IMR-90 (cell line): Measurements from ENCODE around the gene CDHR2. TPM values are rescaled to one million over a fixed set of nuclear protein-coding genes. Genes with fewer than 3 reads are reported as not detected.

Source experiments
- ATAC-seq: fragments of 200-7000 bp; cut with Tn5 transposase; 2 replicates; pipeline ENCODE4 v1.9.1; 2020; ENCODE audit warnings: low read depth, mild to moderate bottlenecking, moderate library complexity
- BruUV-seq: library from RNA; stranded (reverse); fragments of 400-500 nt; replicated peaks from 2 replicates; lab custom pipeline; 2021; lab: Mats Ljungman, UMichigan
- CTCF ChIA-PET: fragments of 300-600 bp; formaldehyde crosslinking; extraction: SDS; loops from one replicate; lab custom pipeline; 2021; ENCODE audit warnings: antibody characterized with exemption; lab: Yijun Ruan, JAX
- POLR2A ChIA-PET: fragments of 300-600 bp; sonication (Branson Sonifier 250); formaldehyde crosslinking; loops from one replicate; lab custom pipeline; 2022; ENCODE audit warnings: antibody characterized with exemption; ENCODE audit not compliant: unreplicated experiment; lab: Charles Lee
- DNase-seq: peaks from one replicate; pipeline ENCODE4 v3.0.0; 2013
- H2AFZ ChIP-seq: replicated peaks from 2 replicates; pipeline ENCODE3; 2013; ENCODE audit warnings: low read length, mild to moderate bottlenecking; ENCODE audit not compliant: poor library complexity
- H2AK5ac ChIP-seq: 2 replicates; pipeline ENCODE4 v1.6.1; 2013; ENCODE audit warnings: low read depth, low read length, inconsistent platforms
- H2AK9ac ChIP-seq: replicated peaks from 2 replicates; pipeline ENCODE3; 2013; ENCODE audit warnings: mild to moderate bottlenecking, low read depth, low read length, moderate library complexity; ENCODE audit not compliant: poor library complexity
- H2BK120ac ChIP-seq: 2 replicates; pipeline ENCODE4 v1.6.1; 2013; ENCODE audit warnings: low read depth, low read length, inconsistent platforms
- H2BK15ac ChIP-seq: 3 replicates; pipeline ENCODE4 v1.6.1; 2013; ENCODE audit warnings: low read depth, low read length, inconsistent platforms
- H2BK20ac ChIP-seq: 2 replicates; pipeline ENCODE4 v1.6.1; 2013; ENCODE audit warnings: low read depth, mild to moderate bottlenecking, inconsistent platforms, low read length, moderate library complexity
- H2BK5ac ChIP-seq: 2 replicates; pipeline ENCODE4 v1.6.1; 2013; ENCODE audit warnings: mild to moderate bottlenecking, low read depth, low read length, inconsistent platforms; ENCODE audit not compliant: poor library complexity, severe bottlenecking
- H3K14ac ChIP-seq: replicated peaks from 2 replicates; pipeline ENCODE4 v1.6.1; 2013; ENCODE audit warnings: low read depth, low read length, inconsistent platforms
- H3K18ac ChIP-seq: 2 replicates; pipeline ENCODE4 v1.6.1; 2013; ENCODE audit warnings: low read depth, low read length, control low read depth
- H3K23ac ChIP-seq: 2 replicates; pipeline ENCODE4 v1.6.1; 2013; ENCODE audit warnings: low read depth, low read length, inconsistent platforms
- H3K27ac ChIP-seq: 2 replicates; pipeline ENCODE4 v1.5.1; 2013; ENCODE audit warnings: mild to moderate bottlenecking, control low read depth, low read length; ENCODE audit not compliant: insufficient read depth
- H3K27me3 ChIP-seq: 2 replicates; pipeline ENCODE4 v1.6.1; 2013; ENCODE audit warnings: low read length; ENCODE audit not compliant: control insufficient read depth, insufficient read depth
- H3K36me3 ChIP-seq: 2 replicates; pipeline ENCODE4 v1.6.1; 2013; ENCODE audit warnings: low read length, mixed read lengths; ENCODE audit not compliant: control insufficient read depth, insufficient read depth
- H3K4ac ChIP-seq: 2 replicates; pipeline ENCODE4 v1.6.1; 2013; ENCODE audit warnings: low read depth, low read length, inconsistent platforms
- H3K4me1 ChIP-seq: 2 replicates; pipeline ENCODE4 v1.6.1; 2013; ENCODE audit warnings: low read length, mixed read lengths; ENCODE audit not compliant: control insufficient read depth, insufficient read depth
- H3K4me2 ChIP-seq: 2 replicates; pipeline ENCODE4 v1.6.1; 2013; ENCODE audit warnings: low read depth, mild to moderate bottlenecking, control low read depth, low read length, moderate library complexity
- H3K4me3 ChIP-seq: 2 replicates; pipeline ENCODE4 v1.5.1; 2013; ENCODE audit warnings: low read depth, mild to moderate bottlenecking, control low read depth, low read length, moderate library complexity; ENCODE audit not compliant: insufficient read depth
- H3K56ac ChIP-seq: 2 replicates; pipeline ENCODE4 v1.6.1; 2013; ENCODE audit warnings: low read length, inconsistent platforms; ENCODE audit not compliant: insufficient read depth; ENCODE audit errors: extremely low read depth
- H3K79me1 ChIP-seq, 2 experiments: 2 replicates each; pipeline ENCODE4 v1.6.1; 2013; ENCODE audit warnings: low read length in 2 of 2, inconsistent platforms in 1 of 2, low read depth in 1 of 2
- H3K9ac ChIP-seq: 2 replicates; pipeline ENCODE4 v1.6.1; 2013; ENCODE audit warnings: low read depth, low read length, control low read depth
- H3K9me1 ChIP-seq: 2 replicates; pipeline ENCODE4 v1.6.1; 2013; ENCODE audit warnings: low read length, inconsistent platforms; ENCODE audit not compliant: insufficient read depth
- H3K9me3 ChIP-seq: 2 replicates; pipeline ENCODE4 v1.6.1; 2013; ENCODE audit warnings: low read length; ENCODE audit not compliant: control insufficient read depth, insufficient read depth
- H4K20me1 ChIP-seq: 2 replicates; pipeline ENCODE4 v1.6.1; 2013; ENCODE audit warnings: low read length, inconsistent platforms; ENCODE audit not compliant: insufficient read depth
- H4K5ac ChIP-seq: 2 replicates; pipeline ENCODE4 v1.6.1; 2013; ENCODE audit warnings: mild to moderate bottlenecking, low read depth, low read length, control low read depth
- H4K8ac ChIP-seq, 2 experiments: 2 replicates each; pipeline ENCODE4 v1.6.1; 2013; ENCODE audit warnings: low read depth in 2 of 2, low read length in 2 of 2, control low read depth in 1 of 2, inconsistent platforms in 1 of 2
- H4K91ac ChIP-seq: 2 replicates; pipeline ENCODE4 v1.6.1; 2013; ENCODE audit warnings: low read depth, low read length, inconsistent platforms; ENCODE audit not compliant: insufficient read depth
- ELK1 ChIP-seq: fragments of 150-350 bp; IDR thresholded peaks from 2 replicates; pipeline ENCODE4 v1.6.1; 2016; ENCODE audit warnings: low read depth, mild to moderate bottlenecking, low read length, moderate library complexity, borderline replicate concordance
- MAFK ChIP-seq: IDR thresholded peaks from 2 replicates; pipeline ENCODE4 v1.6.1; 2012; ENCODE audit warnings: low read depth, low read length, improper control_type of control experiment
- MAZ ChIP-seq: IDR thresholded peaks from 2 replicates; pipeline ENCODE4 v1.6.1; 2012; ENCODE audit warnings: low read depth, mild to moderate bottlenecking, low read length, improper control_type of control experiment, moderate library complexity, borderline replicate concordance
- RAD21 ChIP-seq: IDR thresholded peaks from 2 replicates; pipeline ENCODE4 v1.6.1; 2012; ENCODE audit warnings: low read length, improper control_type of control experiment
- WGBS, 2 experiments: methylation state at CpG; one replicate each; pipeline versions ENCODE4 v1.1.5 to v1.1.7; 2013; ENCODE audit warnings: missing lambda C conversion rate in 2 of 2; ENCODE audit not compliant: insufficient read length in 1 of 2; ENCODE audit errors: extremely low coverage in 2 of 2; 5-methylcytosine and 5-hydroxymethylcytosine counted together
- dilution Hi-C: fragments of 300-500 bp; cut with HindIII; formaldehyde crosslinking; loops from one replicate; pipeline ENCODE4 v1.14.3; 2018; ENCODE audit warnings: low sequenced_read_pairs; ENCODE audit not compliant: unreplicated experiment
- in situ Hi-C: fragments of 300-500 bp; cut with MboI; formaldehyde crosslinking; loops from 3 replicates; pipeline ENCODE4 v1.14.3; 2019; ENCODE audit warnings: low sequenced_read_pairs, inconsistent platforms, mixed read lengths
- intact Hi-C: fragments of 100-400 bp; cut with micrococcal nuclease; formaldehyde crosslinking; loops from 2 replicates; pipeline ENCODE4 v1.10.0; 2022
- polyA plus RNA-seq, 3 experiments: library from polyadenylated mRNA; depleted of rRNA; stranded (reverse); fragments of >200 nt; gene quantifications; 2 replicates each; pipeline ENCODE4 v1.2.3, GENCODE V29; 2012; ENCODE audit warnings: low replicate concordance in 1 of 3
- total RNA-seq: library from RNA; depleted of rRNA; stranded (reverse); fragments of >200 nt; gene quantifications from 2 replicates; pipeline ENCODE4 v1.2.3, GENCODE V29; 2012

CDHR2 gene
- total and polyA plus RNA-seq, 2 of the 4 experiments (the other 2 are of a cell fraction): not detected

- CTCF ChIA-PET: no interaction called here
These were observed 60.0 kb downstream of the CDHR2 start for GRCh38 chr5:176608937-176609723.

More at GRCh38 chr5:176608937-176609723, 60.0 kb downstream of the CDHR2 start:
- Histone ChIP-seq H2BK5ac (no peak overlapping the region), H3K27me3 (no peaks in the 10 kb centered on the region), H3K9me1 (peaks cover 28% of the 10 kb centered on the region), H2AK9ac (peak overlapping the region; percentile 16), H2BK20ac (no peak overlapping the region), H3K4me1 (peaks cover 8% of the 10 kb centered on the region), H3K18ac (no peak overlapping the region), H4K8ac (no peak overlapping the region), H3K4me3 (peak overlapping the region; percentile 74), H3K9ac (no peak overlapping the region), H3K9me3 (no peaks in the 10 kb centered on the region), H3K4ac (no peak overlapping the region), H2BK120ac (no peak overlapping the region), H2AFZ (peak overlapping the region; percentile 89), H2BK15ac (no peak overlapping the region), H3K56ac (no peak overlapping the region; the same call in 1 of the 2 replicates), H4K5ac (no peak overlapping the region), H3K4me2 (peak overlapping the region; percentile 52), H2AK5ac (peak overlapping the region; percentile 58; the same call in 1 of the 2 replicates), H4K20me1 (peaks cover 21% of the 10 kb centered on the region), H3K36me3 (no peaks in the 10 kb centered on the region), H3K27ac (no peak overlapping the region; the same call in 1 of the 2 replicates), H4K91ac (no peak overlapping the region), H3K14ac (no peak overlapping the region), H3K23ac (peak overlapping the region; percentile 61; the same call in 1 of the 2 replicates), H3K79me1 (peaks cover 4 to 30% of the 10 kb centered on the region in 2 experiments; a peak in 3 of 4 replicates)
- no TSS peak for BruUV-seq
- TF ChIP-seq MAFK: no peak
- TF ChIP-seq MAZ: 0 out of 2 replicates have a peak, but pooled peaks have one; percentile 16
- TF ChIP-seq ELK1: no peak
- no peak for TF ChIP-seq RAD21
- dilution Hi-C loops (no loop called here), intact Hi-C loops (no loop called here), in situ Hi-C loops (no loop called here)
- 14% methylated on average over 19 of the region's 46 CpGs; no CpG with 5 or more reads in 1 of the 2 experiments for WGBS, 2 experiments
- ATAC-seq (no peak), DNase-seq (no peak)
- POLR2A ChIA-PET: no interaction called here
